ENCODE data around the gene KLHL25.

Gene KLHL25

GRCh38 chr15:85718981-85719380, 75.7 kb downstream of the KLHL25 start:
- peaks cover 78% of the 10 kb centered on the region for H3K4me1 Mint-ChIP-seq (ENCODE audit: low read depth)
- H3K27me3 Mint-ChIP-seq, result no peaks in the 10 kb centered on the region
- H3K36me3 Mint-ChIP-seq (ENCODE audit: low read depth), result peaks cover 99% of the 10 kb centered on the region
- H3K4me3 Mint-ChIP-seq, result no peak overlapping the region
- peak overlapping the region; percentile 82 for H3K27ac Mint-ChIP-seq
- H3K9me3 Mint-ChIP-seq, result no peaks in the 10 kb centered on the region
- DNase-seq, result no peak

GRCh38 chr15:85718271-85718971, 76.3 kb downstream of the KLHL25 start:
- H3K27ac Mint-ChIP-seq, result peak overlapping the region; percentile 82
- no peaks in the 10 kb centered on the region for H3K27me3 Mint-ChIP-seq
- no peak for DNase-seq
- H3K4me3 Mint-ChIP-seq, result no peak overlapping the region
- H3K9me3 Mint-ChIP-seq, result no peaks in the 10 kb centered on the region
- H3K36me3 Mint-ChIP-seq (ENCODE audit: low read depth), result peaks cover 99% of the 10 kb centered on the region
- H3K4me1 Mint-ChIP-seq (ENCODE audit: low read depth), result peaks cover 77% of the 10 kb centered on the region

GRCh38 chr15:85717212-85717611, 77.5 kb downstream of the KLHL25 start:
- H3K27ac Mint-ChIP-seq, result peak overlapping the region; percentile 79
- no peak overlapping the region for H3K4me3 Mint-ChIP-seq
- H3K9me3 Mint-ChIP-seq, result no peaks in the 10 kb centered on the region
- H3K27me3 Mint-ChIP-seq, result no peaks in the 10 kb centered on the region
- DNase-seq, result no peak
- peaks cover 98% of the 10 kb centered on the region for H3K36me3 Mint-ChIP-seq (ENCODE audit: low read depth)
- peaks cover 76% of the 10 kb centered on the region for H3K4me1 Mint-ChIP-seq (ENCODE audit: low read depth)

- Mint-ChIP-seq H3K27ac (peak overlapping the region; percentile 79), H3K9me3 (no peaks in the 10 kb centered on the region), H3K27me3 (no peaks in the 10 kb centered on the region), H3K4me3 (no peak overlapping the region), H3K4me1 (ENCODE audit: low read depth) (peaks cover 76% of the 10 kb centered on the region), H3K36me3 (ENCODE audit: low read depth) (peaks cover 98% of the 10 kb centered on the region)
- DNase-seq, result no peak
Observed at GRCh38 chr15:85716261-85716660, 78.5 kb downstream of the KLHL25 start.

GRCh38 chr15:85711580-85712192, 83.0 kb downstream of the KLHL25 start:
- H3K27ac Mint-ChIP-seq, result peak overlapping the region; percentile 99
- peaks cover 92% of the 10 kb centered on the region for H3K36me3 Mint-ChIP-seq (ENCODE audit: low read depth)

GRCh38 chr15:85710340-85710842, 84.3 kb downstream of the KLHL25 start:
- peak overlapping the region; percentile 73 for H3K4me3 Mint-ChIP-seq
- no peak for DNase-seq
- H3K36me3 Mint-ChIP-seq (ENCODE audit: low read depth), result peaks cover 90% of the 10 kb centered on the region
- H3K27me3 Mint-ChIP-seq, result no peaks in the 10 kb centered on the region
- H3K27ac Mint-ChIP-seq, result peak overlapping the region; percentile 99
- H3K9me3 Mint-ChIP-seq, result no peaks in the 10 kb centered on the region
- H3K4me1 Mint-ChIP-seq (ENCODE audit: low read depth), result peaks cover 80% of the 10 kb centered on the region

More at GRCh38 chr15:85711580-85712192, 83.0 kb downstream of the KLHL25 start:
- Mint-ChIP-seq H3K27me3 (no peaks in the 10 kb centered on the region), H3K4me3 (peak overlapping the region; percentile 73), H3K4me1 (ENCODE audit: low read depth) (peaks cover 79% of the 10 kb centered on the region), H3K9me3 (no peaks in the 10 kb centered on the region)
- DNase-seq, result peak; percentile 34
